Gastroesophageal sphincter (tissue), 4 donors: ENCODE results near the gene PSMD5. TPM values are rescaled to one million over a fixed set of nuclear protein-coding genes. Genes with fewer than 3 reads are reported as not detected.

Source experiments
- ATAC-seq: fragments of 150-250 bp; one replicate; pipeline ENCODE4 v1.9.1; 2016; ENCODE audit warnings: mild to moderate bottlenecking, moderate library complexity
- H3K27ac ChIP-seq, 4 donors: fragments of 200-600 bp; sonication (generic) in 3 of 4; 1 replicate in 3 of 4; 2 replicates in 1 of 4; pipeline ENCODE4 v1.5.1; 2016 to 2019
- H3K27me3 ChIP-seq: fragments of 200-600 bp; sonication (generic); one replicate; pipeline ENCODE4 v1.5.1; 2019
- H3K36me3 ChIP-seq, 2 donors: fragments of 200-600 bp; sonication (generic); one replicate each; pipeline ENCODE4 v1.5.1; 2019; ENCODE audit warnings: control low read depth in 1 of 2
- H3K4me1 ChIP-seq, 3 donors: fragments of 200-600 bp; sonication (generic); 1 replicate in 2 of 3; 2 replicates in 1 of 3; pipeline ENCODE4 v1.5.1; 2016 to 2019; ENCODE audit warnings: control low read depth in 2 of 3
- H3K4me3 ChIP-seq, 2 donors: fragments of 200-600 bp; sonication (generic); one replicate each; pipeline ENCODE4 v1.5.1; 2019; ENCODE audit warnings: mild to moderate bottlenecking in 1 of 2, moderate library complexity in 1 of 2
- H3K9me3 ChIP-seq, 3 donors: fragments of 200-600 bp; sonication (generic); one replicate each; pipeline ENCODE4 v1.5.1; 2017 to 2019; ENCODE audit warnings: control low read depth in 2 of 3
- CTCF ChIP-seq, 4 experiments: fragments of 200-600 bp in 2 of 4; fragments of 450-650 bp in 2 of 4; sonication (generic) in 1 of 4; IDR thresholded peaks; one replicate each; pipeline ENCODE4 v1.5.1; 2017 to 2019; ENCODE audit warnings: antibody characterized with exemption in 4 of 4, mild to moderate bottlenecking in 2 of 4, moderate library complexity in 2 of 4
- EP300 ChIP-seq: sonication (generic); formaldehyde crosslinking; IDR thresholded peaks from one replicate; pipeline ENCODE4 v1.6.1; 2017; ENCODE audit warnings: antibody characterized with exemption, mild to moderate bottlenecking
- POLR2A ChIP-seq, 2 donors: fragments of 450-650 bp; IDR thresholded peaks; one replicate each; pipeline ENCODE4 v1.6.1; 2017; ENCODE audit warnings: antibody characterized with exemption in 2 of 2, mild to moderate bottlenecking in 2 of 2, moderate library complexity in 1 of 2
- POLR2AphosphoS5 ChIP-seq: sonication (generic); formaldehyde crosslinking; IDR thresholded peaks from one replicate; pipeline ENCODE4 v1.6.1; 2017; ENCODE audit warnings: antibody characterized with exemption
- WGBS, 2 donors: methylation state at CpG; one replicate each; pipeline ENCODE4 v1.1.5; 2018; ENCODE audit warnings: low coverage in 1 of 2; 5-methylcytosine and 5-hydroxymethylcytosine counted together
- total RNA-seq, 4 donors: library from RNA; depleted of rRNA; stranded (reverse); fragments of >200 nt; gene quantifications; one replicate each; pipeline ENCODE4 v1.1.0, GENCODE V29; 2016

The PSMD5 gene
- total RNA-seq, 4 donors from 2014 or later = 26.8 to 42.8 (median 33.2) TPM

GRCh38 chr9:120787933-120788332, 54.8 kb downstream of the PSMD5 start:
- H3K27ac ChIP-seq = no peak overlapping the region
- no peak overlapping the region for H3K4me3 ChIP-seq
- no peaks in the 10 kb centered on the region for H3K27me3 ChIP-seq
- no peaks in the 10 kb centered on the region for H3K9me3 ChIP-seq
- H3K36me3 ChIP-seq = peaks cover 0 to 51% of the 10 kb centered on the region in 2 donors
- WGBS, 2 donors = 59 to 67% methylated on average over 3 to 4 of the region's 4 CpGs
- peaks cover 13 to 82% (median 20%) of the 10 kb centered on the region in 3 donors for H3K4me1 ChIP-seq
- TF ChIP-seq POLR2A (IDR thresholded peaks at IDR 0.05) = no peak
- no peak for TF ChIP-seq CTCF (IDR thresholded peaks at IDR 0.05)
- no peak for TF ChIP-seq POLR2AphosphoS5
- TF ChIP-seq EP300 = no peak
- ATAC-seq = no peak

- 53 to 67% methylated on average over 2 of the region's 2 CpGs for WGBS, 2 donors
- H3K27ac ChIP-seq = peak overlapping the region in 1 of 4 donors; percentile 29
- H3K9me3 ChIP-seq = no peaks in the 10 kb centered on the region
- H3K4me1 ChIP-seq = peaks cover 0 to 57% (median 4%) of the 10 kb centered on the region in 3 donors
- TF ChIP-seq CTCF (IDR thresholded peaks at IDR 0.05) (no peak), POLR2AphosphoS5 (no peak)
- no peak overlapping the region for H3K4me3 ChIP-seq
- H3K36me3 ChIP-seq = peaks cover 0 to 60% of the 10 kb centered on the region in 2 donors
- H3K27me3 ChIP-seq = no peaks in the 10 kb centered on the region
- peak; percentile 65 for ATAC-seq
These were observed 59.1 kb downstream of the PSMD5 start for GRCh38 chr9:120783602-120784047.

GRCh38 chr9:120781236-120781635, 61.5 kb downstream of the PSMD5 start:
- no peak for TF ChIP-seq POLR2A (IDR thresholded peaks at IDR 0.05)
- TF ChIP-seq CTCF (IDR thresholded peaks at IDR 0.05) = no peak
- TF ChIP-seq POLR2AphosphoS5 = no peak
- no peak for TF ChIP-seq EP300
- H3K4me3 ChIP-seq = no peak overlapping the region
- H3K27ac ChIP-seq = no peak overlapping the region
- ATAC-seq = no peak
- 85 to 87% methylated on average over 2 of the region's 2 CpGs for WGBS, 2 donors
- no peaks in the 10 kb centered on the region for H3K9me3 ChIP-seq
- peaks cover 0 to 37% (median 0%) of the 10 kb centered on the region in 3 donors for H3K4me1 ChIP-seq
- H3K27me3 ChIP-seq = no peaks in the 10 kb centered on the region
- H3K36me3 ChIP-seq = peaks cover 0 to 61% of the 10 kb centered on the region in 2 donors

- Histone ChIP-seq H3K27ac (no peak overlapping the region), H3K4me3 (no peak overlapping the region), H3K9me3 (no peaks in the 10 kb centered on the region), H3K27me3 (no peaks in the 10 kb centered on the region), H3K4me1 (peaks cover 0 to 31% (median 0%) of the 10 kb centered on the region in 3 donors), H3K36me3 (peaks cover 0 to 63% of the 10 kb centered on the region in 2 donors)
- TF ChIP-seq EP300 (no peak), CTCF (IDR thresholded peaks at IDR 0.05) (no peak), POLR2A (IDR thresholded peaks at IDR 0.05) (no peak)
- 100% methylated on average over 3 of the region's 3 CpGs for WGBS, 2 donors
- ATAC-seq = no peak
These were observed 62.4 kb downstream of the PSMD5 start for GRCh38 chr9:120780367-120780766.

GRCh38 chr9:120779227-120779626, 63.5 kb downstream of the PSMD5 start:
- H3K9me3 ChIP-seq = no peaks in the 10 kb centered on the region
- no peak overlapping the region for H3K27ac ChIP-seq
- no peak for TF ChIP-seq POLR2AphosphoS5
- TF ChIP-seq EP300 = no peak
- TF ChIP-seq POLR2A (IDR thresholded peaks at IDR 0.05) = no peak
- TF ChIP-seq CTCF (IDR thresholded peaks at IDR 0.05) = no peak
- H3K4me1 ChIP-seq = peaks cover 0 to 20% (median 0%) of the 10 kb centered on the region in 3 donors
- no peak overlapping the region for H3K4me3 ChIP-seq
- H3K27me3 ChIP-seq = no peaks in the 10 kb centered on the region
- H3K36me3 ChIP-seq = peaks cover 0 to 64% of the 10 kb centered on the region in 2 donors
- ATAC-seq = no peak
